GM12865 (cell line): Measurements from ENCODE around the gene PBOV1.

ENCODE experiments used
- DNase-seq: peaks from one replicate; pipeline ENCODE4 v3.0.0; 2010; ENCODE audit warnings: low read depth
- H3K4me3 ChIP-seq: 2 replicates; pipeline ENCODE4 v1.5.1; 2011; ENCODE audit warnings: mild to moderate bottlenecking, low read depth, low read length, control low read depth
- TF ChIP-seq, protein P1 (sequence below): IDR thresholded peaks from 2 replicates; pipeline ENCODE4 v1.5.1; 2011; ENCODE audit warnings: low read length, control low read depth, low read depth, inconsistent platforms; ENCODE audit not compliant: insufficient read depth; ENCODE audit errors: missing control alignments

The PBOV1 gene

DNA sequence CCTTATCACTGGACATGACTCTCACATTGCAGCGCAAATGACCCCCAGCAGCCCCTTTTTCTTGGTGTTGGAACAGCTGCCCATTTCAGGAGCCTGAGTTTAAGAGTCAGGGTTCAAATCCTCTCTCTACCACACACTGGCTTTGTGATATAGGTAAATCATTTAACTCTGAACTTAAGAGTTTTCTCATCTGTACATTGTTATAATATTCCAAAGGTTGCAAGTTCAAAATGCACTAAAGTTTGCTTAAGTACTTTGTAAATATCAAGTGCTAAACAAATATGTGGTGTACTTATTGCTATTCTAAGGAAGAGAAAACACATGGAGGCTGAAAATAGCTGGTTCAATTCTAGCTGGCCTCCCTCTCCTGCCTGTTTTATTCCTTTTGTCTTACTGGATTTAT is 39.3 kb upstream of the PBOV1 start:
- DNase-seq, result no peak
- TF ChIP-seq, protein P1, sequence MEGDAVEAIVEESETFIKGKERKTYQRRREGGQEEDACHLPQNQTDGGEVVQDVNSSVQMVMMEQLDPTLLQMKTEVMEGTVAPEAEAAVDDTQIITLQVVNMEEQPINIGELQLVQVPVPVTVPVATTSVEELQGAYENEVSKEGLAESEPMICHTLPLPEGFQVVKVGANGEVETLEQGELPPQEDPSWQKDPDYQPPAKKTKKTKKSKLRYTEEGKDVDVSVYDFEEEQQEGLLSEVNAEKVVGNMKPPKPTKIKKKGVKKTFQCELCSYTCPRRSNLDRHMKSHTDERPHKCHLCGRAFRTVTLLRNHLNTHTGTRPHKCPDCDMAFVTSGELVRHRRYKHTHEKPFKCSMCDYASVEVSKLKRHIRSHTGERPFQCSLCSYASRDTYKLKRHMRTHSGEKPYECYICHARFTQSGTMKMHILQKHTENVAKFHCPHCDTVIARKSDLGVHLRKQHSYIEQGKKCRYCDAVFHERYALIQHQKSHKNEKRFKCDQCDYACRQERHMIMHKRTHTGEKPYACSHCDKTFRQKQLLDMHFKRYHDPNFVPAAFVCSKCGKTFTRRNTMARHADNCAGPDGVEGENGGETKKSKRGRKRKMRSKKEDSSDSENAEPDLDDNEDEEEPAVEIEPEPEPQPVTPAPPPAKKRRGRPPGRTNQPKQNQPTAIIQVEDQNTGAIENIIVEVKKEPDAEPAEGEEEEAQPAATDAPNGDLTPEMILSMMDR, result no peak
- no peak overlapping the region for H3K4me3 ChIP-seq

DNA sequence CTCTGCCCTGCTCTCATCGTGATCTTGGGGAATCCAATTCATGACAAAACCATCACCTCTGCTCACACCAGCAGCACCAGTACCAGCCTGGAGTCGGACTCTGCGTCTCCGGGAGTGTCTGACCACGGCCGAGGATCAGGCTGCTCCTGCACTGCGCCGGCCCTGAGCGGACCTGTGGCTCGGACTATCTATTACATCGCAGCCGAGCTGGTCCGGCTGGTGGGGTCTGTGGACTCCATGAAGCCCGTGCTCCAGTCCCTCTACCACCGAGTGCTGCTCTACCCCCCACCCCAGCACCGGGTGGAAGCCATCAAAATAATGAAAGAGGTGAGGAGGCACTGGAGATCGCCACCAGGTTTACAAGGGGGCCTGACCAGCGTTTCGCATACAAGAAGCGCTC is 37.2 kb upstream of the PBOV1 start:
- TF ChIP-seq, protein P1, result no peak
- DNase-seq, result no peak
- H3K4me3 ChIP-seq, result no peak overlapping the region

DNA sequence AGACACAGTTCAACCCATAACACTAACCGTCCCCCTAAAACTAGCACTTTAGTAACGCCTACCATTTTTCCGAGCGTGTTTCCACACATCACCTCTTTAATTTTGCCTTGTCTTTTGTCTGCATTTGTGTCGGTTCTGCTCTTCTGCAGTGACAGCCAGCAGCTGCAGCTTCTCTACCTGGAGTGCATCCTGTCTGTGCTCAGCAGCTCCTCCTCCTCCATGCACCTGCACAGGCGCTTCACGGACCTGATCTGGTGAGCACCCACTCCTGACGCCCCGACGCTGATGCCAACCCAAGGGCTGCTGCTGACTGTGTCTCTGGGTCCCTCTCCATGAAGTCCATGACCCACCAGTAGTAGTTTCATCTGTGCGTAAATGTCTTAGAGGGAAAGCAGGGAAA is 35.4 kb upstream of the PBOV1 start:
- no peak overlapping the region for H3K4me3 ChIP-seq
- no peak for DNase-seq
- TF ChIP-seq, protein P1, result no peak

DNA sequence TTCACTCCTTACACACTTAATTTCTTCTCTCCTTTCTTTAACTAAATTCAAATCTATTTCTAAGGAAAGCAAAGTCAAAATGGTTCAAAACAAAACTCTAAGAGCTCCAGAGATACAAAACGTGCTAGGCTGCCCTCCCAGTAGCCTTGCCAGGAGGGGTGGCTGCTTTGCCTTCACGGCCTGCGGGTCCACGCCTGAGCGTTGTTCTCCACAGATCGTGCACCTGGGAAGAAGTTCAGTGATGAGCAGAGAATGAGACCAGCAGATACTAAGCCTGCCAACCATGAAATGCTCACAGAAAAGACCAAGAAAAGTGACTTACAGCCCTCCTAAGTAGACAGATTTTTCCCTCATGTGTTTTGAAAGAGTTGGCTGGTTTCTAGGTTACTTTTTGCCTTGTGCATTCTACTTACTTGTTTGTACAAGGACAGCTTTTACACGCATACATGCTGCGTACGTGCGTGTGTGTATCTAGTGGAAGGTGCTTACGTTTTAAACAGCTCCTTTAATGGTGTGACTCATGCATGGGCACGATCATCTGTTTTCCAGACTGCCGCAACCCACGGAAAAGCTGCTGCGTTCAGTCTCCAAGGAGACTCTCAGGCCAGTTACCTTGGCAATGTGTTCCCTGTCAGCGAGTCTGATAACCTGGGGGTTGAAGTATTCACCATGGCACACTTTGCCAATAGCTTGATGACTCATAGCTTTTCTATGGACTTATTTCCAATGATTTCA is 32.4 kb upstream of the PBOV1 start:
- TF ChIP-seq, protein P1, result no peak
- no peak for DNase-seq
- no peak overlapping the region for H3K4me3 ChIP-seq

DNA sequence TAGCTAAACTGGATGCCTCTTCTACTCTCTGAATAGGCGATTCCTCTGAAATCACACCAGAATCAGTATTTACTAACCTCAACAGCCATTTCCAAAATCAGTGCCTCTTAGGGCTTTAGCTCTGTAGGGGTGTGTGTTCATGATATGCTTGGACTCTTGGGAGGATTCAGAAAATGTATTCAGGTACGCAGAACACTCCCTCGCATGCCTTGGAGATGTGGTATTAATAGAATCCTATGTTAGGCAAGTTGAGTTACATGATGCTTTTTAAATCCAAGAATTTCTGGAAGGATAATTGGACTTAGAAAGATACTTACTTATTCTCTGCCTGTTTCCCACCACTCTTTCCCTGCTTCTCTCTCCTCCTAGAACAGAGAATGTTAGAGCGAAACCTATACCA is 31.8 kb upstream of the PBOV1 start:
- no peak for DNase-seq
- TF ChIP-seq, protein P1, result no peak
- no peak overlapping the region for H3K4me3 ChIP-seq

DNA sequence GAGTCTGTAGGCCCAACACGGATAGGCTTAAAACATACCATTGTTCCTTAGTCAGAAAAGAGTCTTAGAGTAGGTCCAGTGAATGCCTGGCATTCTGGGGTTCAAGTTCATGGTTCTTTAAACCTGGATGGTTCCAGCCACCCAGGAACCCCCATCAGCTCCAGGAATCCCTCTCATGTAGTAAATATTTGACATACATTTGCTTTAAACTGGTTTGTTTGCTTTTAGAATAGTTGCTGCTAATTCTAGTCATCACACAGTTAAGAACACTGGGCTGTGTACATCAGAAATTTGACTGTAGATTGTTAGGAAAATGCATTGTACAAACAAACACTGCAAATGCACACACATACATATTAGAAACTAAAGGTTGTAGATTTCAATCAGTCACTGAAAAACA is 30.6 kb upstream of the PBOV1 start:
- no peak overlapping the region for H3K4me3 ChIP-seq
- TF ChIP-seq, protein P1, result no peak
- DNase-seq, result no peak

DNA sequence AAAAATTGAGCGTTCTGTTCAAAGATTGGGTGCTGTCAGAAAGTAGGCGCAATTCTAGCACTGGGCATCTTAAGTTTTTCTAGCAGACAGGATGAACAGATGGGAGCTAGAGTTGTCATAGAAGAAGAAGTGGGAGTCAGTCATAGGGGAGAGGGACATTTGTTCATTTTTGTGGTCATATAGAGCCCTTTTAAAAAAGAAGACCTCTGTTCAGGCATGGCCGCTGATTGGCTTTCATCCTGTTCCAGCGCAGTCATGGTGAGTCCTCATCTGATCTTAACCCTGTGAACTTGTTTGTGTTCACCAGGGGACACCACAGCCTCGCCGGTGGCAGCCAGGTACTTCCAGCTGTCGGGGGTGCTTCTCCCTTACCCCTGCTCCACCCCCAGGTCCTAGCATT is 29.7 kb upstream of the PBOV1 start:
- H3K4me3 ChIP-seq, result no peak overlapping the region
- DNase-seq, result no peak
- TF ChIP-seq, protein P1, result no peak
